HPDE6-E6E7 (cell line): ENCODE data around the gene GPR176.
"Not testable (repeated sequence)": the region's sequence is repeated elsewhere in the genome, so short reads cannot be mapped to it uniquely, and the experiment has no call there.

ENCODE experiments used
- DNase-seq: peaks from one replicate; pipeline ENCODE4 v3.0.0; 2011; ENCODE audit warnings: missing footprints; ENCODE audit errors: extremely low spot score

GPR176 gene

GRCh38 chr15:39935241-39935640 is 15.2 kb upstream of the GPR176 start:
- DNase-seq, result no peak

GRCh38 chr15:39934397-39935071 is 14.5 kb upstream of the GPR176 start:
- no peak for DNase-seq

- no peak for DNase-seq
Observed at GRCh38 chr15:39931615-39932014, 11.5 kb upstream of the GPR176 start.

GRCh38 chr15:39926526-39926925 is 6.5 kb upstream of the GPR176 start:
- no peak for DNase-seq

GRCh38 chr15:39925112-39925842 is 5.2 kb upstream of the GPR176 start:
- DNase-seq, result peak; percentile 13

- DNase-seq, result no peak
Observed at GRCh38 chr15:39924437-39924836, 4.4 kb upstream of the GPR176 start.

GRCh38 chr15:39922462-39923092 is 2.5 kb upstream of the GPR176 start:
- no peak for DNase-seq

- DNase-seq, result no peak
Observed at GRCh38 chr15:39921274-39921638, 1.2 kb upstream of the GPR176 start.

- peak; percentile 58 for DNase-seq
Observed at GRCh38 chr15:39920510-39921273, 626 bp upstream of the GPR176 start.

GRCh38 chr15:39919411-39919747 is 687 bp downstream of the GPR176 start:
- no peak for DNase-seq

GRCh38 chr15:39918688-39919385 is 1.2 kb downstream of the GPR176 start:
- peak; percentile 20 for DNase-seq

- no peak for DNase-seq
Observed at GRCh38 chr15:39914977-39915376, 5.1 kb downstream of the GPR176 start.

GRCh38 chr15:39909007-39909406 is 11.1 kb downstream of the GPR176 start:
- DNase-seq, result no peak

GRCh38 chr15:39908186-39908585 is 11.9 kb downstream of the GPR176 start:
- peak; percentile 78 for DNase-seq

- no peak for DNase-seq
Observed at GRCh38 chr15:39907216-39907615, 12.8 kb downstream of the GPR176 start.

- no peak for DNase-seq
Observed at GRCh38 chr15:39904115-39904514, 16.0 kb downstream of the GPR176 start.

GRCh38 chr15:39898317-39898716 is 21.7 kb downstream of the GPR176 start:
- DNase-seq, result no peak

- DNase-seq, result no peak
Observed at GRCh38 chr15:39896846-39897245, 23.2 kb downstream of the GPR176 start.

- DNase-seq, result no peak
Observed at GRCh38 chr15:39896101-39896500, 24.0 kb downstream of the GPR176 start.

- not testable (repeated sequence) for DNase-seq
Observed at GRCh38 chr15:39893051-39893450, 27.0 kb downstream of the GPR176 start.

- no peak for DNase-seq
Observed at GRCh38 chr15:39892418-39892817, 27.6 kb downstream of the GPR176 start.

- DNase-seq, result no peak
Observed at GRCh38 chr15:39890621-39891020, 29.4 kb downstream of the GPR176 start.
